ENCODE results near the gene ATP5PD.

- TF ChIP-seq CTCF (conservative IDR thresholded peaks at IDR 0.05) (no peak), ZFX (IDR thresholded peaks at IDR 0.05) (no peak)
Measured at GRCh38 chr17:75051941-75052340, 5.2 kb upstream of the ATP5PD start.

All from C4-2B (cell line).